H1 (cell line): ENCODE measurements around the gene GTPBP10. TPM values are rescaled to one million over a fixed set of nuclear protein-coding genes. Genes with fewer than 3 reads are reported as not detected.

ENCODE experiments used
- SAP30 ChIP-seq: fragments of 300-600 bp; sonication (generic); IDR thresholded peaks from 2 replicates; pipeline ENCODE4 v1.7.1; 2012; ENCODE audit warnings: low read length, moderate library complexity, mild to moderate bottlenecking, inconsistent platforms; ENCODE audit not compliant: insufficient read depth, insufficient replicate concordance
- YY1 ChIP-seq: IDR thresholded peaks from 2 replicates; pipeline ENCODE4 v1.6.1; 2011; ENCODE audit warnings: low read depth, mild to moderate bottlenecking, low read length
- polyA plus RNA-seq, 7 experiments: library from polyadenylated mRNA; depleted of rRNA in 3 of 7; stranded (reverse) in 5 of 7; unstranded in 2 of 7; fragments of >200 nt in 5 of 7; fragments of 200-250 nt in 2 of 7; gene quantifications; 1 replicate in 5 of 7; 2 replicates in 1 of 7; 4 replicates in 1 of 7; pipeline versions ENCODE4 v1.2.1 to v1.2.3, GENCODE V29; 2011 to 2013; ENCODE audit warnings: missing spikeins in 2 of 7, mixed read lengths in 2 of 7
- total RNA-seq: library from RNA; stranded (reverse); fragmentation: NEBNext Ultra II Directional; extraction: Animal tissue kit (Norgen Biotek cat#: 25700); gene quantifications from 2 replicates; pipeline ENCODE4 v1.2.1, GENCODE V29; 2021
- TF ChIP-seq, protein P1 (sequence below): fragments of 300-600 bp; sonication (generic); IDR thresholded peaks from 2 replicates; pipeline ENCODE4 v1.7.1; 2012; ENCODE audit warnings: low read length, moderate library complexity, mild to moderate bottlenecking, inconsistent platforms; ENCODE audit not compliant: insufficient replicate concordance

The GTPBP10 gene
- total and polyA plus RNA-seq, 2 of the 8 experiments (the other 6 are each of a cell fraction or from before 2014, with no cell fraction given): 4.4 to 21.2 TPM

DNA sequence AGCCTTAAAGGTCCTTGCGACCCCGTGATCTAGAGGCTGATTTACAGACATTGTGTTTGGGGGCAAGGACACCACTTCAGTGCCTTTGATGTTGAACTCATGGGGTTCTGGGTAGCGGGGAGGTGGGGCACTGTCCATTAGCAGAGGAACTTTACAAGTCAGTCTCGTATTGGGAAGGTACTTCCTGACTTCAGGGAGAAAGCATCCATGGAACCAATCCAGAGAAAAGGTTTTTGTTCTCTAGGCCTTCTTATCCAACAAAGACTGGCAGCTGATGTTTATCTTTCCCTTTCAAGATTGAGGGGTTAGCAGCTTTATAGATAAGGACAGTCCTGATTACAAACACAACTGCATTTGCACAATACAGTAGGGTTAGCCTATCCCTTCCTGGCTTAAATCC is 2.8 kb downstream of the GTPBP10 start (continued):
- TF ChIP-seq, protein P1, sequence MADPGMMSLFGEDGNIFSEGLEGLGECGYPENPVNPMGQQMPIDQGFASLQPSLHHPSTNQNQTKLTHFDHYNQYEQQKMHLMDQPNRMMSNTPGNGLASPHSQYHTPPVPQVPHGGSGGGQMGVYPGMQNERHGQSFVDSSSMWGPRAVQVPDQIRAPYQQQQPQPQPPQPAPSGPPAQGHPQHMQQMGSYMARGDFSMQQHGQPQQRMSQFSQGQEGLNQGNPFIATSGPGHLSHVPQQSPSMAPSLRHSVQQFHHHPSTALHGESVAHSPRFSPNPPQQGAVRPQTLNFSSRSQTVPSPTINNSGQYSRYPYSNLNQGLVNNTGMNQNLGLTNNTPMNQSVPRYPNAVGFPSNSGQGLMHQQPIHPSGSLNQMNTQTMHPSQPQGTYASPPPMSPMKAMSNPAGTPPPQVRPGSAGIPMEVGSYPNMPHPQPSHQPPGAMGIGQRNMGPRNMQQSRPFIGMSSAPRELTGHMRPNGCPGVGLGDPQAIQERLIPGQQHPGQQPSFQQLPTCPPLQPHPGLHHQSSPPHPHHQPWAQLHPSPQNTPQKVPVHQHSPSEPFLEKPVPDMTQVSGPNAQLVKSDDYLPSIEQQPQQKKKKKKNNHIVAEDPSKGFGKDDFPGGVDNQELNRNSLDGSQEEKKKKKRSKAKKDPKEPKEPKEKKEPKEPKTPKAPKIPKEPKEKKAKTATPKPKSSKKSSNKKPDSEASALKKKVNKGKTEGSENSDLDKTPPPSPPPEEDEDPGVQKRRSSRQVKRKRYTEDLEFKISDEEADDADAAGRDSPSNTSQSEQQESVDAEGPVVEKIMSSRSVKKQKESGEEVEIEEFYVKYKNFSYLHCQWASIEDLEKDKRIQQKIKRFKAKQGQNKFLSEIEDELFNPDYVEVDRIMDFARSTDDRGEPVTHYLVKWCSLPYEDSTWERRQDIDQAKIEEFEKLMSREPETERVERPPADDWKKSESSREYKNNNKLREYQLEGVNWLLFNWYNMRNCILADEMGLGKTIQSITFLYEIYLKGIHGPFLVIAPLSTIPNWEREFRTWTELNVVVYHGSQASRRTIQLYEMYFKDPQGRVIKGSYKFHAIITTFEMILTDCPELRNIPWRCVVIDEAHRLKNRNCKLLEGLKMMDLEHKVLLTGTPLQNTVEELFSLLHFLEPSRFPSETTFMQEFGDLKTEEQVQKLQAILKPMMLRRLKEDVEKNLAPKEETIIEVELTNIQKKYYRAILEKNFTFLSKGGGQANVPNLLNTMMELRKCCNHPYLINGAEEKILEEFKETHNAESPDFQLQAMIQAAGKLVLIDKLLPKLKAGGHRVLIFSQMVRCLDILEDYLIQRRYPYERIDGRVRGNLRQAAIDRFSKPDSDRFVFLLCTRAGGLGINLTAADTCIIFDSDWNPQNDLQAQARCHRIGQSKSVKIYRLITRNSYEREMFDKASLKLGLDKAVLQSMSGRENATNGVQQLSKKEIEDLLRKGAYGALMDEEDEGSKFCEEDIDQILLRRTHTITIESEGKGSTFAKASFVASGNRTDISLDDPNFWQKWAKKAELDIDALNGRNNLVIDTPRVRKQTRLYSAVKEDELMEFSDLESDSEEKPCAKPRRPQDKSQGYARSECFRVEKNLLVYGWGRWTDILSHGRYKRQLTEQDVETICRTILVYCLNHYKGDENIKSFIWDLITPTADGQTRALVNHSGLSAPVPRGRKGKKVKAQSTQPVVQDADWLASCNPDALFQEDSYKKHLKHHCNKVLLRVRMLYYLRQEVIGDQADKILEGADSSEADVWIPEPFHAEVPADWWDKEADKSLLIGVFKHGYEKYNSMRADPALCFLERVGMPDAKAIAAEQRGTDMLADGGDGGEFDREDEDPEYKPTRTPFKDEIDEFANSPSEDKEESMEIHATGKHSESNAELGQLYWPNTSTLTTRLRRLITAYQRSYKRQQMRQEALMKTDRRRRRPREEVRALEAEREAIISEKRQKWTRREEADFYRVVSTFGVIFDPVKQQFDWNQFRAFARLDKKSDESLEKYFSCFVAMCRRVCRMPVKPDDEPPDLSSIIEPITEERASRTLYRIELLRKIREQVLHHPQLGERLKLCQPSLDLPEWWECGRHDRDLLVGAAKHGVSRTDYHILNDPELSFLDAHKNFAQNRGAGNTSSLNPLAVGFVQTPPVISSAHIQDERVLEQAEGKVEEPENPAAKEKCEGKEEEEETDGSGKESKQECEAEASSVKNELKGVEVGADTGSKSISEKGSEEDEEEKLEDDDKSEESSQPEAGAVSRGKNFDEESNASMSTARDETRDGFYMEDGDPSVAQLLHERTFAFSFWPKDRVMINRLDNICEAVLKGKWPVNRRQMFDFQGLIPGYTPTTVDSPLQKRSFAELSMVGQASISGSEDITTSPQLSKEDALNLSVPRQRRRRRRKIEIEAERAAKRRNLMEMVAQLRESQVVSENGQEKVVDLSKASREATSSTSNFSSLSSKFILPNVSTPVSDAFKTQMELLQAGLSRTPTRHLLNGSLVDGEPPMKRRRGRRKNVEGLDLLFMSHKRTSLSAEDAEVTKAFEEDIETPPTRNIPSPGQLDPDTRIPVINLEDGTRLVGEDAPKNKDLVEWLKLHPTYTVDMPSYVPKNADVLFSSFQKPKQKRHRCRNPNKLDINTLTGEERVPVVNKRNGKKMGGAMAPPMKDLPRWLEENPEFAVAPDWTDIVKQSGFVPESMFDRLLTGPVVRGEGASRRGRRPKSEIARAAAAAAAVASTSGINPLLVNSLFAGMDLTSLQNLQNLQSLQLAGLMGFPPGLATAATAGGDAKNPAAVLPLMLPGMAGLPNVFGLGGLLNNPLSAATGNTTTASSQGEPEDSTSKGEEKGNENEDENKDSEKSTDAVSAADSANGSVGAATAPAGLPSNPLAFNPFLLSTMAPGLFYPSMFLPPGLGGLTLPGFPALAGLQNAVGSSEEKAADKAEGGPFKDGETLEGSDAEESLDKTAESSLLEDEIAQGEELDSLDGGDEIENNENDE: no peak
- TF ChIP-seq YY1 (no peak), SAP30 (no peak)
